HG03060 (cell line): Measurements from ENCODE around the gene TBC1D22A.

ENCODE experiments used
- ATAC-seq: cut with Tn5 transposase; IDR thresholded peaks from one replicate; pipeline ENCODE4 v1.9.1; 2021; ENCODE audit warnings: low read depth, moderate number of reproducible peaks; ENCODE audit not compliant: unreplicated experiment

TBC1D22A gene

GRCh38 chr22:46829117-46829891 lies 66.9 kb downstream of the TBC1D22A start:
- no peak for ATAC-seq

GRCh38 chr22:46829941-46830715 lies 67.7 kb downstream of the TBC1D22A start:
- ATAC-seq, result no peak

GRCh38 chr22:46830841-46831240 lies 68.4 kb downstream of the TBC1D22A start:
- ATAC-seq, result no peak

- ATAC-seq, result no peak
Observed at GRCh38 chr22:46833228-46833627, 70.8 kb downstream of the TBC1D22A start.

GRCh38 chr22:46834021-46834737 lies 71.7 kb downstream of the TBC1D22A start:
- ATAC-seq, result no peak

- ATAC-seq, result no peak
Observed at GRCh38 chr22:46835288-46835687, 72.8 kb downstream of the TBC1D22A start.

- no peak for ATAC-seq
Observed at GRCh38 chr22:46835693-46836092, 73.2 kb downstream of the TBC1D22A start.

GRCh38 chr22:46841522-46841921 lies 79.1 kb downstream of the TBC1D22A start:
- no peak for ATAC-seq

GRCh38 chr22:46842606-46843005 lies 80.2 kb downstream of the TBC1D22A start:
- no peak for ATAC-seq

GRCh38 chr22:46843821-46844255 lies 81.4 kb downstream of the TBC1D22A start:
- ATAC-seq, result no peak

- ATAC-seq, result no peak
Observed at GRCh38 chr22:46844606-46845210, 82.3 kb downstream of the TBC1D22A start.

GRCh38 chr22:46845296-46846149 lies 83.1 kb downstream of the TBC1D22A start:
- ATAC-seq, result no peak

- no peak for ATAC-seq
Observed at GRCh38 chr22:46846150-46846831, 83.8 kb downstream of the TBC1D22A start.

GRCh38 chr22:46846832-46847355 lies 84.4 kb downstream of the TBC1D22A start:
- no peak for ATAC-seq

GRCh38 chr22:46848197-46848596 lies 85.7 kb downstream of the TBC1D22A start:
- ATAC-seq, result no peak

GRCh38 chr22:46849101-46849500 lies 86.7 kb downstream of the TBC1D22A start:
- no peak for ATAC-seq

- no peak for ATAC-seq
Observed at GRCh38 chr22:46849951-46850350, 87.5 kb downstream of the TBC1D22A start.

GRCh38 chr22:46851311-46851710 lies 88.9 kb downstream of the TBC1D22A start:
- ATAC-seq, result no peak

- no peak for ATAC-seq
Observed at GRCh38 chr22:46851941-46852340, 89.5 kb downstream of the TBC1D22A start.
